ENCODE results near the gene IGFBP4. TPM values are rescaled to one million over a fixed set of nuclear protein-coding genes. Genes with fewer than 3 reads are reported as not detected.

The IGFBP4 gene
- total and polyA plus RNA-seq, 4 donors: 99.2 to 1,001 (median 628) TPM

DNA sequence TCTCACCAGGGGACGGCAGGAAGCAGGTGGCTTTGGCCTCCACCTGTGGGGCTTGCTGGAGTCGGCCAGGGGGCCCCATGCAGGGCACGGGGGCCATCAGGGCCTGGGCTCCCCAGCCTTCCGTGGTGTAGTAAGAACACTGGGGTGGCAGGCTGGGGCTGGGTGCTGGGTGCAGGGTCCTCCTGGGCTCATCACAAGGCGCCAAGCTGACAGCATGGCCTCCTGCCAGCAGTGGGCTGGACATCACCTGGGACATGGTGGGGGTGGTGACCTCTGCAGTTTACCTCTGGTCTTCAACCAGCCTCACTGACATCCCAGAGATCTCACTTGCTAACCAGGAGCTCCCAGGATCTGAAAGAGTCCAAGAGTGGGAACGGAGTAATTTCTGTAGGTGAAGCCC lies 52.9 kb downstream of the IGFBP4 start:
- H3K9me3 ChIP-seq (ENCODE audit: control insufficient read depth, low read length): no peaks in the 10 kb centered on the region
- 93 to 95% methylated on average over 6 of the region's 6 CpGs for WGBS, 2 donors
- H3K4me1 ChIP-seq (ENCODE audit: control insufficient read depth in 1 of 2, insufficient read depth in 2 of 2, low read length in 2 of 2): peaks cover 0 to 2% of the 10 kb centered on the region in 2 donors
- no peak for ATAC-seq (ENCODE audit: low FRiP score)
- no peak overlapping the region for H3K27ac ChIP-seq (ENCODE audit: low read depth in 1 of 2, low read length in 2 of 2)
- no peak for DNase-seq
- no peaks in the 10 kb centered on the region for H3K36me3 ChIP-seq (ENCODE audit: control insufficient read depth in 1 of 2, insufficient read depth in 2 of 2, low read length in 1 of 2)
- H3K4me3 ChIP-seq (ENCODE audit: low read length in 2 of 2): no peak overlapping the region
- intact Hi-C loops (cut with DNase I): no loop called here
- H3K27me3 ChIP-seq (ENCODE audit: control insufficient read depth in 1 of 2, insufficient read depth in 2 of 2, low read length in 1 of 2): no peaks in the 10 kb centered on the region

- Histone ChIP-seq H3K27me3 (ENCODE audit: control insufficient read depth in 1 of 2, insufficient read depth in 2 of 2, low read length in 1 of 2) (no peaks in the 10 kb centered on the region), H3K4me1 (ENCODE audit: control insufficient read depth in 1 of 2, insufficient read depth in 2 of 2, low read length in 2 of 2) (peaks cover 0 to 2% of the 10 kb centered on the region in 2 donors), H3K9me3 (ENCODE audit: control insufficient read depth, low read length) (no peaks in the 10 kb centered on the region), H3K36me3 (ENCODE audit: control insufficient read depth in 1 of 2, insufficient read depth in 2 of 2, low read length in 1 of 2) (no peaks in the 10 kb centered on the region), H3K4me3 (ENCODE audit: low read length in 2 of 2) (no peak overlapping the region), H3K27ac (ENCODE audit: low read depth in 1 of 2, low read length in 2 of 2) (no peak overlapping the region)
- WGBS, 2 donors: 68 to 76% methylated on average over 9 of the region's 9 CpGs
- DNase-seq: no peak
- intact Hi-C loops (cut with DNase I): no loop called here
- no peak for ATAC-seq (ENCODE audit: low FRiP score)
These were observed 53.6 kb downstream of the IGFBP4 start for GRCh38 chr17:40496634-40497420.

DNA sequence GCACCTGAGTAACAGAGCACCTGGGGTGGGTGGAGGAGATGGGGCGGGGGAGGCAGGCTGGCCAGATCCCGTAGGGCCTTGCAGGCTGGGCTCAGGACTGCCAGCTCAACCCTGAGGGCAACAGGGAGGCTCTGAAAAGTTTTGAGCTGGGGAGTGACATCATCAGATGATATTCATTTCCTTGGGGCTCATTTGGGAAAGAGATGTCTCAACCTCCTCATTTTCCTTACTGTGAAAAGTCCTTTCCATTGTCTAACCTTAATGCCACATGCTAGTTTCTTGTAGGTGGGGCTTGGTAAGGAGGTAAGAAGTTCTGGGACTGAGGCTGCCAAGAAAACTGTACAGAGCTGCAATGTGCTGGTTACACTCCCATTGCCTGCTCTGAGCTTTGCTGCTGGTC lies 54.4 kb downstream of the IGFBP4 start:
- intact Hi-C loops (cut with DNase I): no loop called here
- no peak overlapping the region for H3K27ac ChIP-seq (ENCODE audit: low read depth in 1 of 2, low read length in 2 of 2)

GRCh38 chr17:40498281-40499084 lies 55.2 kb downstream of the IGFBP4 start:
- DNase-seq: no peak
- Histone ChIP-seq H3K27me3 (ENCODE audit: control insufficient read depth in 1 of 2, insufficient read depth in 2 of 2, low read length in 1 of 2) (no peaks in the 10 kb centered on the region), H3K4me3 (ENCODE audit: low read length in 2 of 2) (no peak overlapping the region), H3K4me1 (ENCODE audit: control insufficient read depth in 1 of 2, insufficient read depth in 2 of 2, low read length in 2 of 2) (peaks cover 0 to 2% of the 10 kb centered on the region in 2 donors), H3K9me3 (ENCODE audit: control insufficient read depth, low read length) (no peaks in the 10 kb centered on the region), H3K36me3 (ENCODE audit: control insufficient read depth in 1 of 2, insufficient read depth in 2 of 2, low read length in 1 of 2) (no peaks in the 10 kb centered on the region), H3K27ac (ENCODE audit: low read depth in 1 of 2, low read length in 2 of 2) (no peak overlapping the region)
- WGBS, 2 donors: 77 to 84% methylated on average over 9 of the region's 9 CpGs
- ATAC-seq (ENCODE audit: low FRiP score): no peak
- intact Hi-C loops (cut with DNase I): no loop called here

More for the DNA sequence above, 54.4 kb downstream of the IGFBP4 start:
- whole genome bisulfite sequencing, 2 donors: 66% methylated on average over 2 of the region's 2 CpGs
- Histone ChIP-seq H3K27me3 (ENCODE audit: control insufficient read depth in 1 of 2, insufficient read depth in 2 of 2, low read length in 1 of 2) (no peaks in the 10 kb centered on the region), H3K9me3 (ENCODE audit: control insufficient read depth, low read length) (no peaks in the 10 kb centered on the region), H3K4me1 (ENCODE audit: control insufficient read depth in 1 of 2, insufficient read depth in 2 of 2, low read length in 2 of 2) (peaks cover 0 to 2% of the 10 kb centered on the region in 2 donors), H3K4me3 (ENCODE audit: low read length in 2 of 2) (no peak overlapping the region), H3K36me3 (ENCODE audit: control insufficient read depth in 1 of 2, insufficient read depth in 2 of 2, low read length in 1 of 2) (no peaks in the 10 kb centered on the region)
- DNase-seq: no peak
- no peak for ATAC-seq (ENCODE audit: low FRiP score)

GRCh38 chr17:40499551-40500189 lies 56.4 kb downstream of the IGFBP4 start:
- Histone ChIP-seq H3K4me1 (ENCODE audit: control insufficient read depth in 1 of 2, insufficient read depth in 2 of 2, low read length in 2 of 2) (peaks cover 0 to 2% of the 10 kb centered on the region in 2 donors), H3K9me3 (ENCODE audit: control insufficient read depth, low read length) (no peaks in the 10 kb centered on the region), H3K4me3 (ENCODE audit: low read length in 2 of 2) (no peak overlapping the region), H3K27ac (ENCODE audit: low read depth in 1 of 2, low read length in 2 of 2) (no peak overlapping the region), H3K27me3 (ENCODE audit: control insufficient read depth in 1 of 2, insufficient read depth in 2 of 2, low read length in 1 of 2) (no peaks in the 10 kb centered on the region), H3K36me3 (ENCODE audit: control insufficient read depth in 1 of 2, insufficient read depth in 2 of 2, low read length in 1 of 2) (no peaks in the 10 kb centered on the region)
- WGBS, 2 donors: 8% methylated on average over 17 of the region's 17 CpGs
- DNase-seq (peak; percentile 91 to 95), ATAC-seq (ENCODE audit: low FRiP score) (peak; percentile 91)
- intact Hi-C loops (cut with DNase I): no loop called here

- ATAC-seq (ENCODE audit: low FRiP score): no peak
- intact Hi-C loops (cut with DNase I): no loop called here
- peaks cover 0 to 2% of the 10 kb centered on the region in 2 donors for H3K4me1 ChIP-seq (ENCODE audit: control insufficient read depth in 1 of 2, insufficient read depth in 2 of 2, low read length in 2 of 2)
- DNase-seq: peak in 1 of 2 donors; percentile 75
- no peaks in the 10 kb centered on the region for H3K27me3 ChIP-seq (ENCODE audit: control insufficient read depth in 1 of 2, insufficient read depth in 2 of 2, low read length in 1 of 2)
- no peaks in the 10 kb centered on the region for H3K36me3 ChIP-seq (ENCODE audit: control insufficient read depth in 1 of 2, insufficient read depth in 2 of 2, low read length in 1 of 2)
- no peak overlapping the region for H3K4me3 ChIP-seq (ENCODE audit: low read length in 2 of 2)
- no peak overlapping the region for H3K27ac ChIP-seq (ENCODE audit: low read depth in 1 of 2, low read length in 2 of 2)
- H3K9me3 ChIP-seq (ENCODE audit: control insufficient read depth, low read length): no peaks in the 10 kb centered on the region
- WGBS, 2 donors: 88% methylated on average over 11 of the region's 11 CpGs
These were observed 56.9 kb downstream of the IGFBP4 start for GRCh38 chr17:40500190-40500589.

GRCh38 chr17:40500709-40501108 lies 57.5 kb downstream of the IGFBP4 start:
- no peaks in the 10 kb centered on the region for H3K36me3 ChIP-seq (ENCODE audit: control insufficient read depth in 1 of 2, insufficient read depth in 2 of 2, low read length in 1 of 2)

DNA sequence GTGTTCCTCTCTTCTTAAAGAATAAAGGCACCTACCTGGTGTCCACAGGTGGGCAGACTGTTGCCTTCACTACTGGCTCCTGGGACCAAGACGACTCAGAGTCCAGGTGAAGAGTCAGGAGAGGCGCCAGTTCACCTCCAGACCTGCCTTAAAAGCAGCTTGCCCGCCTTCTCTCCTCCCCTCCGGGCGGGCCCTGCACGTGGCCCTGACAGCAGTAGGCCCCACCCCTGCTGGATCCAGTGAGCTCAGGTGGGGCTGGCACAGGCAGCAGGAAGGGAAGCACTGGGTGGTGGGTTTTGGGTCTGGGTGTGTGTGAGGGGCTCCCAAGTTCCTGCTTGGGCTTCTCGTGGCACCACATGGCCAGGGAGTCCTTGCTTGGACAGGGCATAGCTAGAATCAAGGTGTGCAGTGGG lies 58.3 kb downstream of the IGFBP4 start, which contains the start of gene TNS4:
TNS4 (minus strand) TSS at position 125 of the 413 bp plus-strand sequence. CDS start 5,198 bp downstream, outside the sequence.
- peaks cover 0 to 2% of the 10 kb centered on the region in 2 donors for H3K4me1 ChIP-seq (ENCODE audit: control insufficient read depth in 1 of 2, insufficient read depth in 2 of 2, low read length in 2 of 2)
- no peak for ATAC-seq (ENCODE audit: low FRiP score)
- WGBS, 2 donors: 94 to 95% methylated on average over 7 of the region's 7 CpGs
- H3K36me3 ChIP-seq (ENCODE audit: control insufficient read depth in 1 of 2, insufficient read depth in 2 of 2, low read length in 1 of 2): no peaks in the 10 kb centered on the region
- no peak within 1 kb of the TSS for H3K4me3 ChIP-seq (ENCODE audit: low read length in 2 of 2)
- no peaks in the 10 kb centered on the region for H3K27me3 ChIP-seq (ENCODE audit: control insufficient read depth in 1 of 2, insufficient read depth in 2 of 2, low read length in 1 of 2)
- H3K9me3 ChIP-seq (ENCODE audit: control insufficient read depth, low read length): no peaks in the 10 kb centered on the region
- peak in 1 of 2 donors; percentile 60 for DNase-seq
- H3K27ac ChIP-seq (ENCODE audit: low read depth in 1 of 2, low read length in 2 of 2): no peak within 1 kb of the TSS
- intact Hi-C loops (cut with DNase I): no loop called here

More at GRCh38 chr17:40500709-40501108, 57.5 kb downstream of the IGFBP4 start:
- intact Hi-C loops (cut with DNase I): no loop called here
- DNase-seq (peak in 1 of 2 donors; percentile 46), ATAC-seq (ENCODE audit: low FRiP score) (no peak)
- no peaks in the 10 kb centered on the region for H3K27me3 ChIP-seq (ENCODE audit: control insufficient read depth in 1 of 2, insufficient read depth in 2 of 2, low read length in 1 of 2)
- H3K27ac ChIP-seq (ENCODE audit: low read depth in 1 of 2, low read length in 2 of 2): no peak overlapping the region
- H3K9me3 ChIP-seq (ENCODE audit: control insufficient read depth, low read length): no peaks in the 10 kb centered on the region
- WGBS, 2 donors: 96 to 97% methylated on average over 10 of the region's 10 CpGs
- H3K4me1 ChIP-seq (ENCODE audit: control insufficient read depth in 1 of 2, insufficient read depth in 2 of 2, low read length in 2 of 2): peaks cover 0 to 2% of the 10 kb centered on the region in 2 donors
- no peak overlapping the region for H3K4me3 ChIP-seq (ENCODE audit: low read length in 2 of 2)

All from aorta (tissue), 5 donors.